Activated T-helper 1 cell treated with anti-CD3 and anti-CD28 coated beads, Interleukin-2, amount 50 U/mL, for 16 hours (primary cell): ENCODE data around the gene CHTF18.

Experiments used
- DNase-seq, 2 donors: peaks; one replicate each; pipeline ENCODE4 v3.0.0-alpha.2; 2020; ENCODE audit warnings: low read depth in 1 of 2, low spot score in 1 of 2

CHTF18 gene

GRCh38 chr16:760065-760464, 28.4 kb upstream of the CHTF18 start:
- DNase-seq, result no peak

- no peak for DNase-seq
These were observed 27.7 kb upstream of the CHTF18 start, which contains the start of gene MSLN for GRCh38 chr16:760545-761343. Gene MSLN, plus strand, starts transcription at chr16:760734. Its CDS starts 1,947 bp downstream, at chr16:762681.

GRCh38 chr16:761625-762513, 26.6 kb upstream of the CHTF18 start:
- no peak for DNase-seq

GRCh38 chr16:762595-763268, 25.7 kb upstream of the CHTF18 start:
- DNase-seq, result no peak

- no peak for DNase-seq
These were observed 24.8 kb upstream of the CHTF18 start for GRCh38 chr16:763369-764183.

- no peak for DNase-seq
These were observed 24.2 kb upstream of the CHTF18 start for GRCh38 chr16:764184-764750.

GRCh38 chr16:764848-765487, 23.5 kb upstream of the CHTF18 start:
- DNase-seq, result no peak

- DNase-seq, result no peak
These were observed 22.9 kb upstream of the CHTF18 start for GRCh38 chr16:765488-765865.

- DNase-seq, result no peak
These were observed 22.2 kb upstream of the CHTF18 start for GRCh38 chr16:766008-766819.

GRCh38 chr16:766820-767640, 21.4 kb upstream of the CHTF18 start:
- no peak for DNase-seq

GRCh38 chr16:767743-768235, 20.6 kb upstream of the CHTF18 start:
- DNase-seq, result no peak

- no peak for DNase-seq
These were observed 20.0 kb upstream of the CHTF18 start for GRCh38 chr16:768428-768827.

- no peak for DNase-seq
These were observed 19.1 kb upstream of the CHTF18 start for GRCh38 chr16:769184-769784.

GRCh38 chr16:769934-770333, 18.5 kb upstream of the CHTF18 start:
- no peak for DNase-seq

GRCh38 chr16:770411-770810, 18.0 kb upstream of the CHTF18 start:
- DNase-seq, result no peak

- DNase-seq, result no peak
These were observed 15.5 kb upstream of the CHTF18 start for GRCh38 chr16:772959-773358.

- DNase-seq, result no peak
These were observed 14.1 kb upstream of the CHTF18 start for GRCh38 chr16:774086-775001.
